H1 (cell line): Measurements from ENCODE around the gene CCDC171. TPM values are rescaled to one million over a fixed set of nuclear protein-coding genes. Genes with fewer than 3 reads are reported as not detected.

ENCODE experiments used
- CTCF ChIA-PET: fragments of 300-600 bp; sonication (Branson Sonifier 250); formaldehyde crosslinking; loops from one replicate; lab custom pipeline; 2021; ENCODE audit not compliant: partially characterized antibody; lab: Charles Lee
- POLR2A ChIA-PET: fragments of 300-600 bp; sonication (Branson Sonifier 250); formaldehyde crosslinking; loops from one replicate; lab custom pipeline; 2021; ENCODE audit warnings: inconsistent platforms; ENCODE audit not compliant: partially characterized antibody; lab: Charles Lee
- DNase-seq, 2 experiments: peaks; one replicate each; pipeline versions ENCODE4 v3.0.0 to v3.0.0-alpha.2; 2010 to 2022; ENCODE audit warnings: low spot score in 2 of 2, low read depth in 1 of 2, mixed read lengths in 1 of 2
- FAIRE-seq: peaks from 2 replicates; lab custom pipeline; 2011; peaks lifted over from hg19 to GRCh38; lab: Jason Lieb, UNC
- H2AFZ ChIP-seq: 2 replicates; pipeline ENCODE4 v1.8.1; 2012; ENCODE audit warnings: low read length, inconsistent platforms
- H2AK5ac ChIP-seq: 2 replicates; pipeline ENCODE4 v1.6.1; 2013; ENCODE audit warnings: low read depth, low read length
- H2BK120ac ChIP-seq: replicated peaks from 2 replicates; pipeline ENCODE3; 2013; ENCODE audit warnings: low read depth, low read length, inconsistent platforms
- H2BK12ac ChIP-seq: 2 replicates; pipeline ENCODE4 v1.6.1; 2013; ENCODE audit warnings: low read depth, low read length
- H2BK15ac ChIP-seq: 2 replicates; pipeline ENCODE4 v1.6.1; 2013; ENCODE audit warnings: low read length
- H2BK20ac ChIP-seq: 2 replicates; pipeline ENCODE4 v1.6.1; 2013; ENCODE audit warnings: low read length
- H2BK5ac ChIP-seq: 2 replicates; pipeline ENCODE4 v1.6.1; 2013; ENCODE audit warnings: low read depth, low read length
- H3K14ac ChIP-seq: 2 replicates; pipeline ENCODE4 v1.6.1; 2013; ENCODE audit warnings: inconsistent platforms; ENCODE audit not compliant: insufficient read length
- H3K18ac ChIP-seq: 2 replicates; pipeline ENCODE4 v1.6.1; 2013; ENCODE audit warnings: low read length; ENCODE audit errors: extremely low read depth
- H3K23ac ChIP-seq: 2 replicates; pipeline ENCODE4 v1.6.1; 2013; ENCODE audit warnings: inconsistent platforms; ENCODE audit not compliant: insufficient read length
- H3K23me2 ChIP-seq: 2 replicates; pipeline ENCODE4 v1.6.1; 2013; ENCODE audit warnings: low read depth, low read length
- H3K27ac ChIP-seq: 2 replicates; pipeline ENCODE4 v1.6.1; 2011; ENCODE audit warnings: low read depth, low read length, inconsistent platforms
- H3K27me3 ChIP-seq, 4 experiments: replicated peaks in 1 of 4; 1 replicate in 1 of 4; 2 replicates in 3 of 4; pipeline versions ENCODE4 v1.6.1 to v1.8.1; 2011 to 2013; ENCODE audit warnings: low read length in 3 of 4, mild to moderate bottlenecking in 3 of 4, inconsistent platforms in 2 of 4, mixed read lengths in 2 of 4, moderate library complexity in 1 of 4; ENCODE audit not compliant: control insufficient read depth in 3 of 4, insufficient read depth in 3 of 4; ENCODE audit errors: extremely low read depth in 1 of 4
- H3K36me3 ChIP-seq, 4 experiments: 2 replicates each; pipeline versions ENCODE4 v1.6.1 to v1.8.1; 2011 to 2013; ENCODE audit warnings: mild to moderate bottlenecking in 4 of 4, low read length in 3 of 4, moderate library complexity in 2 of 4, control low read depth in 1 of 4, inconsistent platforms in 1 of 4; ENCODE audit not compliant: insufficient read depth in 4 of 4, control insufficient read depth in 2 of 4
- H3K4ac ChIP-seq: replicated peaks from 2 replicates; pipeline ENCODE3; 2013; ENCODE audit warnings: low read length, low read depth, mixed read lengths, inconsistent platforms; ENCODE audit not compliant: insufficient read length
- H3K4me1 ChIP-seq, 4 experiments: replicated peaks in 1 of 4; 1 replicate in 1 of 4; 2 replicates in 3 of 4; pipeline versions ENCODE4 v1.6.1 to v1.8.1; 2011 to 2013; ENCODE audit warnings: low read length in 3 of 4, inconsistent platforms in 2 of 4, mixed read lengths in 1 of 4; ENCODE audit not compliant: insufficient read depth in 4 of 4, control insufficient read depth in 3 of 4
- H3K4me2 ChIP-seq, 2 experiments: 2 replicates each; pipeline versions ENCODE4 v1.6.1 to v1.8.1; 2011 to 2013; ENCODE audit warnings: low read depth in 2 of 2, low read length in 2 of 2, control low read depth in 1 of 2, inconsistent platforms in 1 of 2, mild to moderate bottlenecking in 1 of 2; ENCODE audit not compliant: insufficient read depth in 1 of 2
- H3K4me3 ChIP-seq, 4 experiments: fragments of 200-600, 300-600 bp in 1 of 4; sonication (generic), shearing (Covaris generic), sonication (Bioruptor Twin) in 1 of 4; 2 replicates each; pipeline versions ENCODE4 v1.5.1 to v1.8.1; 2011 to 2016; ENCODE audit warnings: low read length in 4 of 4, low read depth in 3 of 4, control low read depth in 2 of 4, inconsistent platforms in 2 of 4, mild to moderate bottlenecking in 2 of 4, mixed read lengths in 1 of 4, moderate library complexity in 1 of 4; ENCODE audit not compliant: insufficient read depth in 2 of 4; ENCODE audit errors: extremely low read depth in 1 of 4
- H3K56ac ChIP-seq: replicated peaks from 2 replicates; pipeline ENCODE3; 2013; ENCODE audit warnings: low read depth, mild to moderate bottlenecking, mixed read lengths, low read length, inconsistent platforms; ENCODE audit not compliant: insufficient read length
- H3K79me1 ChIP-seq: 2 replicates; pipeline ENCODE4 v1.6.1; 2013; ENCODE audit warnings: low read depth, low read length, control low read depth
- H3K79me2 ChIP-seq, 2 experiments: 2 replicates each; pipeline versions ENCODE4 v1.6.1 to v1.8.1; 2012 to 2013; ENCODE audit warnings: low read length in 2 of 2, mild to moderate bottlenecking in 2 of 2, inconsistent platforms in 1 of 2; ENCODE audit not compliant: insufficient read depth in 2 of 2, control insufficient read depth in 1 of 2
- H3K9ac ChIP-seq, 4 experiments: replicated peaks in 1 of 4; 1 replicate in 1 of 4; 2 replicates in 3 of 4; pipeline versions ENCODE4 v1.6.1 to v1.8.1; 2011 to 2013; ENCODE audit warnings: low read depth in 3 of 4, low read length in 3 of 4, control low read depth in 2 of 4, mild to moderate bottlenecking in 2 of 4, moderate library complexity in 2 of 4, inconsistent platforms in 1 of 4; ENCODE audit errors: extremely low read depth in 1 of 4
- H3K9me3 ChIP-seq, 2 experiments: 2 replicates each; pipeline versions ENCODE4 v1.6.1 to v1.8.1; 2012 to 2013; ENCODE audit warnings: mild to moderate bottlenecking in 2 of 2, moderate library complexity in 2 of 2, control low read depth in 1 of 2, inconsistent platforms in 1 of 2, low read depth in 1 of 2, low read length in 1 of 2, mixed read lengths in 1 of 2; ENCODE audit not compliant: insufficient read depth in 2 of 2
- H4K20me1 ChIP-seq, 2 experiments: replicated peaks in 1 of 2; 2 replicates each; pipeline versions ENCODE3 to v1.8.1; 2011 to 2013; ENCODE audit warnings: inconsistent platforms in 2 of 2, low read length in 2 of 2, mild to moderate bottlenecking in 1 of 2; ENCODE audit not compliant: insufficient read depth in 2 of 2, control insufficient read depth in 1 of 2
- H4K5ac ChIP-seq: 2 replicates; pipeline ENCODE4 v1.6.1; 2013; ENCODE audit warnings: low read length, low read depth, mixed read lengths, inconsistent platforms; ENCODE audit not compliant: insufficient read length
- H4K8ac ChIP-seq: 2 replicates; pipeline ENCODE4 v1.8.0; 2013; ENCODE audit warnings: mild to moderate bottlenecking, moderate library complexity, low read length, inconsistent platforms; ENCODE audit not compliant: insufficient read depth; ENCODE audit errors: extremely low read depth
- H4K91ac ChIP-seq: replicated peaks from 2 replicates; pipeline ENCODE3; 2013; ENCODE audit warnings: low read length, mixed read lengths, inconsistent platforms; ENCODE audit not compliant: insufficient read length
- BRCA1 ChIP-seq: IDR thresholded peaks from 2 replicates; pipeline ENCODE4 v1.6.1; 2012; ENCODE audit warnings: low read depth, low read length, improper control_type of control experiment
- CEBPB ChIP-seq: IDR thresholded peaks from 2 replicates; pipeline ENCODE4 v1.6.1; 2012; ENCODE audit warnings: low read depth, low read length
- SP2 ChIP-seq: IDR thresholded peaks from 2 replicates; pipeline ENCODE4 v1.6.1; 2012; ENCODE audit warnings: mild to moderate bottlenecking, low read length, inconsistent platforms
- WGBS, 2 experiments: shearing (Covaris generic) in 1 of 2; methylation state at CpG; one replicate each; pipeline versions ENCODE4 v1.1.6 to v1.1.7; 2013 to 2015; ENCODE audit warnings: low lambda C conversion rate in 2 of 2, mixed read lengths in 2 of 2, inconsistent platforms in 1 of 2, low coverage in 1 of 2, missing lambda C conversion rate in 1 of 2; ENCODE audit not compliant: insufficient replicate concordance in 2 of 2, insufficient coverage in 1 of 2, insufficient read length in 1 of 2; ENCODE audit errors: extremely low coverage in 1 of 2, missing lambda C conversion rate in 1 of 2; 5-methylcytosine and 5-hydroxymethylcytosine counted together
- polyA plus RNA-seq, 7 experiments: library from polyadenylated mRNA; depleted of rRNA in 3 of 7; stranded (reverse) in 5 of 7; unstranded in 2 of 7; fragments of >200 nt in 5 of 7; fragments of 200-250 nt in 2 of 7; gene quantifications; 1 replicate in 5 of 7; 2 replicates in 1 of 7; 4 replicates in 1 of 7; pipeline versions ENCODE4 v1.2.1 to v1.2.3, GENCODE V29; 2011 to 2013; ENCODE audit warnings: missing spikeins in 2 of 7, mixed read lengths in 2 of 7
- total RNA-seq: library from RNA; stranded (reverse); fragmentation: NEBNext Ultra II Directional; extraction: Animal tissue kit (Norgen Biotek cat#: 25700); gene quantifications from 2 replicates; pipeline ENCODE4 v1.2.1, GENCODE V29; 2021
- TF ChIP-seq, protein P1 (sequence below): IDR thresholded peaks from 2 replicates; pipeline ENCODE4 v1.6.1; 2011; ENCODE audit warnings: low read length, improper control_type of control experiment

CCDC171 gene
- total and polyA plus RNA-seq, 2 of the 8 experiments (the other 6 are each of a cell fraction or from before 2014, with no cell fraction given) = 0.83 to 2.3 TPM

GRCh38 chr9:15909297-15909696 is 356.5 kb downstream of the CCDC171 start:
- Histone ChIP-seq H3K18ac (no peak overlapping the region), H3K4me3 (no peak overlapping the region), H3K79me2 (no peaks in the 10 kb centered on the region), H2AK5ac (no peak overlapping the region), H3K4ac (no peak overlapping the region), H2BK20ac (no peak overlapping the region), H4K5ac (no peak overlapping the region), H4K91ac (no peak overlapping the region), H2BK15ac (no peak overlapping the region), H3K56ac (no peak overlapping the region), H2BK5ac (no peak overlapping the region), H2BK120ac (no peak overlapping the region), H3K27me3 (no peaks in the 10 kb centered on the region), H2BK12ac (no peak overlapping the region), H3K23ac (no peak overlapping the region), H3K9me3 (0 out of 4 replicates have a peak, but pooled peaks cover 0 to 2% of the 10 kb centered on the region in 2 experiments), H3K79me1 (no peaks in the 10 kb centered on the region), H3K27ac (no peak overlapping the region), H3K4me1 (no peaks in the 10 kb centered on the region), H2AFZ (no peak overlapping the region), H3K4me2 (no peak overlapping the region), H4K8ac (no peak overlapping the region), H3K14ac (no peak overlapping the region), H3K36me3 (no peaks in the 10 kb centered on the region), H4K20me1 (no peaks in the 10 kb centered on the region), H3K9ac (no peak overlapping the region), H3K23me2 (no peaks in the 10 kb centered on the region)
- 80% methylated on average over 6 of the region's 6 CpGs; no CpG with 5 or more reads in 1 of the 2 experiments for WGBS, 2 experiments
- no peak for TF ChIP-seq CEBPB
- TF ChIP-seq SP2 = no peak
- TF ChIP-seq BRCA1 = no peak
- TF ChIP-seq, protein P1, sequence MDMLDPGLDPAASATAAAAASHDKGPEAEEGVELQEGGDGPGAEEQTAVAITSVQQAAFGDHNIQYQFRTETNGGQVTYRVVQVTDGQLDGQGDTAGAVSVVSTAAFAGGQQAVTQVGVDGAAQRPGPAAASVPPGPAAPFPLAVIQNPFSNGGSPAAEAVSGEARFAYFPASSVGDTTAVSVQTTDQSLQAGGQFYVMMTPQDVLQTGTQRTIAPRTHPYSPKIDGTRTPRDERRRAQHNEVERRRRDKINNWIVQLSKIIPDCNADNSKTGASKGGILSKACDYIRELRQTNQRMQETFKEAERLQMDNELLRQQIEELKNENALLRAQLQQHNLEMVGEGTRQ = no peak
- CTCF ChIA-PET = interaction anchor here (0.7 kb wide), 1 partner anchor 10 kb away, joined by 3 read pairs; no protein-coding TSS in a partner anchor
- POLR2A ChIA-PET = no interaction called here
- no peak for FAIRE-seq
- DNase-seq = no peak
